ENCODE measurements around the gene SLC16A7. TPM values are rescaled to one million over a fixed set of nuclear protein-coding genes. Genes with fewer than 3 reads are reported as not detected.

Gene SLC16A7
- total RNA-seq, 4 donors from 2014 or later, result 18.2 to 71.4 (median 45.0) TPM

GRCh38 chr12:59828521-59828920 is 232.7 kb downstream of the SLC16A7 start:
- Histone ChIP-seq H3K27ac (no peak overlapping the region), H3K27me3 (no peaks in the 10 kb centered on the region), H3K4me3 (no peak overlapping the region), H3K4me1 (no peaks in the 10 kb centered on the region), H3K36me3 (no peaks in the 10 kb centered on the region), H3K9me3 (no peaks in the 10 kb centered on the region)
- ATAC-seq, result no peak
- TF ChIP-seq EP300 (IDR thresholded peaks at IDR 0.05) (no peak), CTCF (IDR thresholded peaks at IDR 0.05) (no peak), POLR2AphosphoS5 (IDR thresholded peaks at IDR 0.05) (no peak), POLR2A (IDR thresholded peaks at IDR 0.05) (no peak)

GRCh38 chr12:59833408-59833807 is 237.6 kb downstream of the SLC16A7 start:
- TF ChIP-seq CTCF (IDR thresholded peaks at IDR 0.05), result no peak
- H3K27ac ChIP-seq, result no peak overlapping the region
- no peaks in the 10 kb centered on the region for H3K9me3 ChIP-seq
- no peak overlapping the region for H3K4me3 ChIP-seq
- no peaks in the 10 kb centered on the region for H3K27me3 ChIP-seq
- no peaks in the 10 kb centered on the region for H3K4me1 ChIP-seq
- ATAC-seq, result no peak
- WGBS, 2 donors (ENCODE audit: low coverage in 1 of 2), result 83 to 86% methylated on average over 3 of the region's 3 CpGs
- no peaks in the 10 kb centered on the region for H3K36me3 ChIP-seq

DNA sequence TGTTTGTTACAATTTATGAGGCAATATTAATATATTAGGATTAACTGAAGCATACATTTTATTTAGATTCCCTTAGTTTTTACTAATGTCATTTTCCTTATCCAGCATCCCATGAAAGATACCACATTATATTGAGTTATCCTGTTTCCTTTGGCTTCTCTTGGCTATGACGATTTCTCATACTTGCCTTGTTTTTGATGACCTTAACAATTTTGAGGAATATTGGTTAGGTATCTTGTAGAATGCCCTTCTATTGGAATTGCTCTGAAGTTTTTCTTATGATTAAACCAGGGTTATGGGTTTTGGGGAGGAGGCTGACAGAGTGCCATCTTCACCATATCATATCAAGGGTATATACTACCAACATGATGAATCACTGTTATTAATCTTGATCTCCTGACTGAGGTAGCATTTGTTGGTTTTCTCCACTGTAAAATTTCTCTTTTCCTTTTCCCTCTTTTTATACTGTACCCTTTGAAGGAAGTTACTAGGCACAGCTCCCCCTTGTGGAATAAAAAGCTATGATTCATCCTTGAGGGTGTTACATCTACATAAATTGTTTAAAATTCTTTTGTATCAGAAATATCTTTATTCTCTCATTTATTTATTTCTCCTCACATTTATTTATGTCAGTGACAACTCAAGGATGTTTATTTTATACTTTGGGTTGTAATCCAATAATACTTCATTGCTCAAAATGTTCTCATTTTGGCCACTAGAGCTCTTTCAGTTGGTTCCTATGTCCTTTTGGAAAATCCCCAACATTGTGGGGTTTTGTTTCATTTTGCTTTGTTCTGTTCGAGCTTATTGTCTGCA is 239.0 kb downstream of the SLC16A7 start:
- TF ChIP-seq CTCF (IDR thresholded peaks at IDR 0.05) (peak in 2 of 4 experiments; percentile 30 to 43), EP300 (IDR thresholded peaks at IDR 0.05) (no peak), POLR2A (IDR thresholded peaks at IDR 0.05) (no peak)
- 34 to 83% methylated on average over 1 to 2 of the region's 2 CpGs for WGBS, 2 donors (ENCODE audit: low coverage in 1 of 2)
- no peak for ATAC-seq
- no peak overlapping the region for H3K27ac ChIP-seq
- H3K36me3 ChIP-seq, result no peaks in the 10 kb centered on the region
- no peaks in the 10 kb centered on the region for H3K9me3 ChIP-seq
- H3K27me3 ChIP-seq, result no peaks in the 10 kb centered on the region
- H3K4me3 ChIP-seq, result no peak overlapping the region
- H3K4me1 ChIP-seq, result no peaks in the 10 kb centered on the region

Small RNA genes within 50 kb of the gene (small RNA-seq; reads per million reads assigned to genes)
- gene AC079905.2 (0 reads per million in 4 donors), gene RNU4-20P (0 reads per million in 4 donors)
